Right lobe of liver (tissue), 4 donors: ENCODE data around the gene SNAP47.

ENCODE experiments used
- CTCF ChIP-seq, 4 donors: fragments of 200-600 bp in 3 of 4; fragments of 450-650 bp in 1 of 4; IDR thresholded peaks; one replicate each; pipeline versions ENCODE4 v1.5.1 to v1.8.0; 2016 to 2022; ENCODE audit warnings: antibody characterized with exemption in 4 of 4, mild to moderate bottlenecking in 2 of 4
- POLR2A ChIP-seq: fragments of 450-650 bp; IDR thresholded peaks from one replicate; pipeline ENCODE4 v1.6.1; 2017; ENCODE audit warnings: antibody characterized with exemption, mild to moderate bottlenecking
- donor health status: DM: no; HTN: no; CAD: no.
- donor health status: DM: no; HTN: no; CAD: no.
- donor health status: DM: no; HTN: yes; CAD: no.

GRCh38 chr1:227771771-227772170 is 36.5 kb downstream of the SNAP47 start:
- TF ChIP-seq CTCF (IDR thresholded peaks at IDR 0.05) (no peak), POLR2A (no peak)
